ENCODE data around the gene PDCD4.

PDCD4 gene

GRCh38 chr10:110871298-110872084 is at the start of gene PDCD4:
PDCD4 (plus strand) TSS chr10:110871928; CDS start chr10:110876028, 4,100 bp downstream.
- peak; percentile 96 for DNase-seq

GRCh38 chr10:110822035-110822711 is 49.6 kb upstream of the PDCD4 start:
- no peak for DNase-seq

- DNase-seq, result no peak
These were observed 48.9 kb upstream of the PDCD4 start for GRCh38 chr10:110822712-110823311.

- no peak for DNase-seq
These were observed 47.6 kb upstream of the PDCD4 start for GRCh38 chr10:110824152-110824441.

GRCh38 chr10:110824660-110825059 is 47.1 kb upstream of the PDCD4 start:
- DNase-seq, result no peak

GRCh38 chr10:110825508-110825907 is 46.2 kb upstream of the PDCD4 start:
- DNase-seq, result no peak

- DNase-seq, result no peak
These were observed 44.3 kb upstream of the PDCD4 start for GRCh38 chr10:110827410-110827809.

- no peak for DNase-seq
These were observed 43.9 kb upstream of the PDCD4 start for GRCh38 chr10:110827875-110828274.

GRCh38 chr10:110828525-110828924 is 43.2 kb upstream of the PDCD4 start:
- DNase-seq, result no peak

- no peak for DNase-seq
These were observed 41.9 kb upstream of the PDCD4 start for GRCh38 chr10:110829721-110830410.

- no peak for DNase-seq
These were observed 38.3 kb upstream of the PDCD4 start for GRCh38 chr10:110833234-110833940.

GRCh38 chr10:110833941-110834628 is 37.6 kb upstream of the PDCD4 start:
- no peak for DNase-seq

- no peak for DNase-seq
These were observed 37.0 kb upstream of the PDCD4 start for GRCh38 chr10:110834629-110835301.

- no peak for DNase-seq
These were observed 35.9 kb upstream of the PDCD4 start for GRCh38 chr10:110835841-110836240.

GRCh38 chr10:110836706-110837105 is 35.0 kb upstream of the PDCD4 start:
- no peak for DNase-seq

- DNase-seq, result no peak
These were observed 34.1 kb upstream of the PDCD4 start for GRCh38 chr10:110837418-110838171.

- DNase-seq, result no peak
These were observed 31.4 kb upstream of the PDCD4 start for GRCh38 chr10:110840225-110840922.

- no peak for DNase-seq
These were observed 30.8 kb upstream of the PDCD4 start for GRCh38 chr10:110840923-110841428.

- no peak for DNase-seq
These were observed 29.9 kb upstream of the PDCD4 start for GRCh38 chr10:110841767-110842267.

Measured in NCI-H226 (cell line).